ENCODE data around the gene ILDR1.

Gene ILDR1

GRCh38 chr3:122032531-122032930 lies 10.5 kb upstream of the ILDR1 start:
- DNase-seq (ENCODE audit: low read depth), result no peak
- no peak for TF ChIP-seq CTCF (IDR thresholded peaks at IDR 0.05; ENCODE audit: control insufficient read depth, insufficient read depth, low read depth, low read length, missing control alignments)
- no peak overlapping the region for H3K4me3 ChIP-seq (ENCODE audit: control insufficient read depth, low read depth, low read length)

- no peak overlapping the region for H3K4me3 ChIP-seq (ENCODE audit: control insufficient read depth, low read depth, low read length)
- no peak for DNase-seq (ENCODE audit: low read depth)
- no peak for TF ChIP-seq CTCF (IDR thresholded peaks at IDR 0.05; ENCODE audit: control insufficient read depth, insufficient read depth, low read depth, low read length, missing control alignments)
Measured at GRCh38 chr3:122031123-122031468, 9.0 kb upstream of the ILDR1 start.

- no peak for DNase-seq (ENCODE audit: low read depth)
- TF ChIP-seq CTCF (IDR thresholded peaks at IDR 0.05; ENCODE audit: control insufficient read depth, insufficient read depth, low read depth, low read length, missing control alignments), result no peak
- H3K4me3 ChIP-seq (ENCODE audit: control insufficient read depth, low read depth, low read length), result no peak overlapping the region
Measured at GRCh38 chr3:122030381-122031122, 8.5 kb upstream of the ILDR1 start.

GRCh38 chr3:122025296-122025695 lies 3.2 kb upstream of the ILDR1 start:
- TF ChIP-seq CTCF (IDR thresholded peaks at IDR 0.05; ENCODE audit: control insufficient read depth, insufficient read depth, low read depth, low read length, missing control alignments), result no peak
- no peak for DNase-seq (ENCODE audit: low read depth)
- no peak overlapping the region for H3K4me3 ChIP-seq (ENCODE audit: control insufficient read depth, low read depth, low read length)

GRCh38 chr3:122024800-122025199 lies 2.8 kb upstream of the ILDR1 start:
- DNase-seq (ENCODE audit: low read depth), result no peak
- no peak overlapping the region for H3K4me3 ChIP-seq (ENCODE audit: control insufficient read depth, low read depth, low read length)
- TF ChIP-seq CTCF (IDR thresholded peaks at IDR 0.05; ENCODE audit: control insufficient read depth, insufficient read depth, low read depth, low read length, missing control alignments), result no peak

GRCh38 chr3:122023335-122023910 lies 1.4 kb upstream of the ILDR1 start:
- no peak for TF ChIP-seq CTCF (IDR thresholded peaks at IDR 0.05; ENCODE audit: control insufficient read depth, insufficient read depth, low read depth, low read length, missing control alignments)
- no peak overlapping the region for H3K4me3 ChIP-seq (ENCODE audit: control insufficient read depth, low read depth, low read length)
- DNase-seq (ENCODE audit: low read depth), result no peak
